Femur (tissue), 1 donor: ENCODE results near the gene OTUD5.
A peak's percentile ranks its signal among the peaks of the same experiment; 100 is the strongest.
"Not testable (repeated sequence)": the region's sequence is repeated elsewhere in the genome, so short reads cannot be mapped to it uniquely, and the experiment has no call there.

Source experiments
- DNase-seq: peaks from one replicate; pipeline ENCODE4 v3.0.0-alpha.2; 2017

OTUD5 gene, protein sequence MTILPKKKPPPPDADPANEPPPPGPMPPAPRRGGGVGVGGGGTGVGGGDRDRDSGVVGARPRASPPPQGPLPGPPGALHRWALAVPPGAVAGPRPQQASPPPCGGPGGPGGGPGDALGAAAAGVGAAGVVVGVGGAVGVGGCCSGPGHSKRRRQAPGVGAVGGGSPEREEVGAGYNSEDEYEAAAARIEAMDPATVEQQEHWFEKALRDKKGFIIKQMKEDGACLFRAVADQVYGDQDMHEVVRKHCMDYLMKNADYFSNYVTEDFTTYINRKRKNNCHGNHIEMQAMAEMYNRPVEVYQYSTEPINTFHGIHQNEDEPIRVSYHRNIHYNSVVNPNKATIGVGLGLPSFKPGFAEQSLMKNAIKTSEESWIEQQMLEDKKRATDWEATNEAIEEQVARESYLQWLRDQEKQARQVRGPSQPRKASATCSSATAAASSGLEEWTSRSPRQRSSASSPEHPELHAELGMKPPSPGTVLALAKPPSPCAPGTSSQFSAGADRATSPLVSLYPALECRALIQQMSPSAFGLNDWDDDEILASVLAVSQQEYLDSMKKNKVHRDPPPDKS

DNA sequence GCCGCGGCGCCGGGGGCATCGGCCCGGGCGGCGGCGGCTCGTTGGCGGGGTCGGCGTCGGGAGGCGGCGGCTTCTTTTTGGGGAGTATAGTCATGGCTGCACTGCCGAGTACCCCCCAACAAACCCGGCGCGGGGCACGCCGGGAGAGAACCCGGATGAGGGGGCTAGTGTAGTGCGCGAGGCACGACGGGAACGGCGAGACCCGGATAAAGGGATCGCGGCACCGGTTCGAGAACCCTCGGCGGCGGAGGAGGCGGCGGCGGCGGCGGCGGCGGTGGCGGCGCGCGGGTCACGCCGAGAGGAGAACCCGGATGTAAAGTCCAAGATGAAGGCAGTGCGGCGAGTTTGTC lies at the start of gene OTUD5:
Gene OTUD5 (minus strand): TSS at position 131 of the 350 bp plus-strand sequence. CDS start 37 bp downstream, at position 94.
- no peak for DNase-seq

DNA sequence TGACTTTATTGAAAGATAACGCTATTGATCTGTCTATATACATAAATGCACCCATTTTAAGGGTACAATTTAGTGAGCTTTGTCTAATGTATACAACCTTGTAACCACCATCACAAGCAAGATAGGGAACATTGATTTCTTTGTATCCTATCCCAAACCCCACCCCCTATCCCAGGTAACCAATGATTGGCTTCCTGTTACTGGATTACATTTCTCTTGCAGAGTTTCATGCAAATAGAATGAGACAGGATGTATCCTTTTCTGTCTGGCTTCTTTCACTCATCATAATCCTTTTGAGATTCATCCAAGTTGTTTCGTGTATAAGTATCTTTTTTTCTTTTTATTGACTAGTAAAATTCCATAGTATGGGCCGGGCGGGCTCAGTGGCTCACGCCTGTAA lies 46.3 kb upstream of the OTUD5 start:
- no peak for DNase-seq

- peak; percentile 87 for DNase-seq
Measured at GRCh38 chrX:49002091-49002935, 44.9 kb upstream of the OTUD5 start, which contains the start of gene GRIPAP1. TSS of gene GRIPAP1 (minus strand) at chrX:49002264. CDS start at chrX:49002229, 35 bp downstream.

GRCh38 chrX:49001521-49002090 lies 44.2 kb upstream of the OTUD5 start:
- DNase-seq, result peak; percentile 26

DNA sequence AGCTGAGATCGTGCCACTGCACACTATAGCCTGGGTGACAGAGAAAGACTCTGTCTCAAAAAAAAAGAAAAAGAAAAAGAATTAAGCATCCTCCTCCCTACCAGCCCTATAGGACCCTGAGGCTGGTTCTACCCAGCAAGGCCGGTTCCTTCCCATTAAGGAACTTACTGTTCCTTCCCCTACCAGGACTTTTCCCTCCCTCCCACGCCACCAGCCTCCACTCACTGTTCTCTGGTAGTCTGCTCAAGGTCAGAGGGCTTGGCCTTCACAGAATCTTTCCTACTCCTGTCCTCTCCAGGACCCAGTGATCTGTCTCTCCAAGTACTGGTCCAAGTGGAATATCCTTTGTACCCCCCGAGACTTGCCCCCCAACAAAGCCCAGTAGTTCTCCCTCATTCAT lies 43.2 kb upstream of the OTUD5 start:
- no peak for DNase-seq

DNA sequence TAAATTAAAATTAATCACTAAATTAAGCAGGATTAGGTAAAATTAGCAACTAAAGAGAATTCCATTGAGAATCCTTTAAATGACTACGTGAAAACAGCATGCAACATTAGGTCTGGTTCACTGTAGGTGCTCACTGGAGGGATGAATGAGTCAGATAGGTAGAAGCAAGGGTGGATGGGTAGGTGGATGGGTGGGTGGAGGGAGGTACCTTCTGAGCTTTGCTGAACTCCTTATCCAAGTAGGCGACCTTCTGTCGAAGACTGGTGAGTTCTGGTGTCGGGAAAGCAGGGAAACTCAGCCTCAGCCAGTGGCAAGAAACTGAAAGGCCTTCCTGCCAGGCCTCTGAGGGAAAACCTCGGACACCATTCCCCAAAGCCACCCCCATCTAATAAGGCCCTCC lies 41.6 kb upstream of the OTUD5 start:
- no peak for DNase-seq

- no peak for DNase-seq
Measured at GRCh38 chrX:48998391-48998790, 41.0 kb upstream of the OTUD5 start.

GRCh38 chrX:48997865-48998264 lies 40.5 kb upstream of the OTUD5 start:
- no peak for DNase-seq

DNA sequence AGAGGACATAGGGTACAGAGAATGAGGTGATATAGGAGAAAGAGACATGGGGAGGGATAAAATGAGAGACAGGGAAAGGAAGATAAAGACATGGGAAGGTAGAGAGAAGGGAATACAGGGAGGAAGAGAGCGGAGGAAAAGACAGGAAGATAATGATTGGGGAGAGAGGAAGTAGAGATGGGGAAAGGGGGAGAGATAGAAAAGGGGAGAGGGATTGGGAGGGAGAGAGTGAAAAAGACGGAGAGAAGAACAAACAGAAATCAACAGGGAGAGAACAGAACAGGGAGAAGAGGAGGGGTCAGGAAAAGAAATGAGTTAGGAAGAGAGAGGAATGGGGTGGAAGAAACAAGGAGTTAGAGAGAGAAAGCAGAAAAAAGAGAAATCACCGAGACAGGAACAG lies 40.0 kb upstream of the OTUD5 start:
- DNase-seq, result no peak

GRCh38 chrX:48996969-48997368 lies 39.6 kb upstream of the OTUD5 start:
- DNase-seq, result no peak

GRCh38 chrX:48992341-48992740 lies 34.9 kb upstream of the OTUD5 start:
- DNase-seq, result no peak

DNA sequence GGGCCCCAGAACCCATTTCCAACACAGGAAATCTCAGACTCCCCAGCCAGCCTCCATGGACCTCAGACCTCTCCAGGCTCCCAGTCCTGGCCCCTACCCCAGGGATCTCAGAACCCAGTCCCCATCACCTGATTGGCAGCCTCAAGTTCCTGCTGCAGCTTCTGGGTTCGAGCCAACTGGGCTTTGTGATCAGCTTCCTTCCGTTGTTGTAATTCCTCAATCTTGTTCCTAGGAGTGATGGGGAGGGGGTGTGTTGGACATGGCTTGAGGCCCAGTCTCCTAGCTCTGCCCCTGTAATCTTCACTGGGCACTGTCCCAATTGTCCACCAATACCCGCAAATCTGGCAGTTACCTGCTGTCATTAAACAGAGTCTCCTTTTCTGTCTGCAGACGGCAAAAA lies 32.1 kb upstream of the OTUD5 start:
- no peak for DNase-seq

DNA sequence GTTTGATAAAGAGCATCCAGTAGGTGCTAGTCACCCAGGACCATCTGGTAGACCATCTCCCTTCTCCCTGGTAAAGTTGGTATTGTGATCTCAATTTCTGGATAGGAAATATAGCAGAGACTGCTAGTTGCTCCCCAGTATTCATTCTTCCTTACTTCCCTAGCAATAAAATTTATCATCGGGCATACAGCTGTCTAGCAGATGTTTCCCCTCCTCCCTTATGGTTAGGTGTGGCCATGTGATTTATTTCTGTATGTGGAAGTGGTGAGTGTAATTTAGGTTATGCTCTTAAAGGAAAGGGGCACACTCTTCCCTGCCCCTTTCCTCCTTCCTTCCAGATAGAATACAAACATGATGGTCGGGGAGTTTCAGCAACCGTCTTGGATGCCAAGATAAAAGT lies 26.5 kb upstream of the OTUD5 start:
- DNase-seq, result no peak

GRCh38 chrX:48983081-48983480 lies 25.7 kb upstream of the OTUD5 start:
- DNase-seq, result no peak

GRCh38 chrX:48981178-48981577 lies 23.8 kb upstream of the OTUD5 start:
- no peak for DNase-seq

DNA sequence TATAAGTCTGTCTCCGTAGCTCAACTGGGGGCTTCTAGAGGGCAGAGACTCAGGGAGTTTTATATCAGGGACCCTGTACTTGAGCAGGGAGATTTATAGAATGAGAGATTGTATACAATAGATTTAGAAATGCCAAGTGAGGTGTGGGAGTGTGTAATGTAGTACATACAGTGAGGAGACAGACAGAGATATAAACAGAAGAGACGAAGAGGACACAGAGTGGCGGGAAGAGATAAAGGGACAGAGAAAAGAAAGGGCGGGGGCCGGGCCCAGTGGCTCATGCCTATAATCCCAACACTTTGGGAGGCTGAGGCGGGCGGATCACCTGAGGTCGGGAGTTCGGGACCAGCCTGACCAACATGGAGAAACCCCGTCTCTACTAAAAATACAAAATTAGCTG lies 22.9 kb upstream of the OTUD5 start:
- DNase-seq, result not testable (repeated sequence)

DNA sequence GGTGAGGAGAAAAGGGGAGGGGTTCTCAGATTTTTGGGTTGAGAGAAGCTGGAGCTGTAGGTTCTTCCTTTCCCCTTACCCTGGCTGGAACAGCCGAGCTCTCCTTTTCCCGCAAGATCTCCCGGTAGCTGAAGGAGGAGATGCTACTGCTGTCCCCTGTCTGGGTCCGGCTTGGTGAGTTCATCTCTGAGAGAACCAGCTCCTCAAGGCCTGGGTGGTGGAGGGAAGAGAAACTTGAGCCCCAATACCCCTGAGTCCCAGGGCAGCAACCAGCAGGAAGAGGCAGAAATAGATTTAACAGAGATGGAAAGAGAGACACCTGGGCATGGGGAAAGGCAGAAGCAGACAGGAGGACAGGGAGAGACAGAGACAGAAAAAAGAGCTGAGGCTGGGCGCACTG lies 20.8 kb upstream of the OTUD5 start:
- DNase-seq, result no peak

DNA sequence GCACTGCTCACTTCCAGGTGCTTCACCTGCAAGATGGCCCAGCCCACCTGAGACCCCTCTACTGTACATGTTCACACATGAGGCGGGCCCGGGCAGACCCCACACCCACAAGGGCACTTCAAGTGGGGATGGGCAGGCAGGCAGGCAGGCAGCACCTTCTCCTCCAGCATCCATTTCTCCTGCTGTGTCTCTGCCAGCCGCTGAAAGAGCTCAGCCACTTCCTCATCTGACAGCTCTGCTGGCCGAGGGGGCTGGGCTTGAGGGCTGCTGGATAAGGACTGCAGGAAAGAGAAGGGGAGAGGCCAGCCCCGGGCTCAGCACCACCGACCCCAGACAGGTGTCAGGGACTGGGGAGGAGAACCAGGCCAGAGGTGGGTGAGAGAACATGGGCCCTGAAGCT lies 18.7 kb upstream of the OTUD5 start:
- DNase-seq, result no peak

- DNase-seq, result no peak
Measured at GRCh38 chrX:48975541-48975940, 18.1 kb upstream of the OTUD5 start.

DNA sequence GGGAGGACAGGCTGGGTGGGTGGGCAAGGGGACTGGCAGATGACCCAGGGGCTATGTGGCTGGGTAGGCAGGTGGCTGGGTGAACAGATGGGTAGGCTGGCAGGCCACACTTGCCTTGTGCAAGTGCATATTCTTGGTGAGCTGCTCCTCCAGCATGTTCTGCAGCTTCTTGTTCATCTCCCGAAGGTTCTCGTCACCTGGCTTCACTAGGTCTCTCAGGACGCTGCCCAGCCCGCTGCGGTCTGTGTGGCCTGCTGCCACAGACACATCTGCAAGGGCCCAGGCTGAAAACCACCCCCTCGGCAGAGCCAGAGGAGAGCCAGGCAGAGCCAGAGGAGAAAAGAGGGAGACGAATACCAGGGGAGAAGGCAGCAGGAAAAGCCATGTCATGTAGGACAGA lies 17.6 kb upstream of the OTUD5 start:
- no peak for DNase-seq

DNA sequence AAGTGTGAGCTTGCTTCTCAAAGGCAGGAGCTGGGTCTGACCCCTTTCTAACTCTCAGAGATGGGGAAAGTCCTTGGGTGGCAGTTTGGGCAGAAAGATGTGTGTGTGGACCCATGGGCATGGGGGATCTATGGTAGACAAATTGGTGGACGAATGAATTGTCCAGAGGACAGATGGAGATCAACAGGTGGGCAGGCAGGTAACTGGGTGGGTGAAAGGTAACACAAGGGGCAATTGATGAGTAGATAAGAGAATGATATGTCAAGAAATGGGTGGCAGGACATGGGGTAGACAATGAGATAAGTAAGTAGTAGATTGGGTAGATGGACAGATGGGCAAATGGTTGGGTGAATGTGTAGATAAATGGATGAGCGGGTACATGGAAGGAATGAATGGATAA lies 17.2 kb upstream of the OTUD5 start:
- DNase-seq, result no peak

GRCh38 chrX:48974033-48974432 lies 16.6 kb upstream of the OTUD5 start:
- DNase-seq, result no peak
